Endothelial cell of umbilical vein (primary cell): Measurements from ENCODE around the gene SAA2. TPM values are rescaled to one million over a fixed set of nuclear protein-coding genes. Genes with fewer than 3 reads are reported as not detected.

Experiments used
- BruUV-seq: library from RNA; stranded (reverse); fragments of 400-500 nt; replicated peaks from 2 replicates; lab custom pipeline; 2021; lab: Mats Ljungman, UMichigan
- CTCF ChIA-PET: fragments of 300-600, 350-600 bp; sonication (Branson Sonifier 250); formaldehyde crosslinking; loops from one replicate; lab custom pipeline; 2021; ENCODE audit warnings: antibody characterized with exemption, inconsistent platforms; lab: Charles Lee
- POLR2A ChIA-PET: fragments of 300-600, 350-600 bp; sonication (Branson Sonifier 250); formaldehyde crosslinking; loops from one replicate; lab custom pipeline; 2021; ENCODE audit warnings: antibody characterized with exemption, inconsistent platforms; lab: Charles Lee
- DNase-seq: peaks from one replicate; pipeline ENCODE4 v3.0.0-alpha.2; 2011; ENCODE audit warnings: low read depth, low spot score
- FAIRE-seq: peaks from 2 replicates; lab custom pipeline; 2011; peaks lifted over from hg19 to GRCh38; lab: Jason Lieb, UNC
- H2AFZ ChIP-seq: 2 replicates; pipeline ENCODE4 v1.6.0; 2012; ENCODE audit warnings: low read depth, low read length, control low read depth, inconsistent platforms
- H3K27ac ChIP-seq: 2 replicates; pipeline ENCODE4 v1.5.1; 2011; ENCODE audit warnings: low read depth, mild to moderate bottlenecking, control low read depth, low read length, moderate library complexity; ENCODE audit not compliant: insufficient read depth
- H3K27me3 ChIP-seq, 2 experiments: 2 replicates each; pipeline versions ENCODE4 v1.6.0 to v1.6.1; 2011; ENCODE audit warnings: low read length in 2 of 2, mixed read lengths in 1 of 2; ENCODE audit not compliant: control insufficient read depth in 2 of 2, insufficient read depth in 2 of 2
- H3K36me3 ChIP-seq, 2 experiments: 2 replicates in 1 of 2; 3 replicates in 1 of 2; pipeline ENCODE4 v1.5.1; 2011; ENCODE audit warnings: low read length in 2 of 2, mild to moderate bottlenecking in 1 of 2, moderate library complexity in 1 of 2; ENCODE audit not compliant: control insufficient read depth in 2 of 2, insufficient read depth in 2 of 2; ENCODE audit errors: extremely low read depth in 1 of 2
- H3K4me1 ChIP-seq: 3 replicates; pipeline ENCODE4 v1.5.1; 2011; ENCODE audit warnings: mild to moderate bottlenecking, low read length; ENCODE audit not compliant: control insufficient read depth, insufficient read depth; ENCODE audit errors: extremely low read depth
- H3K4me2 ChIP-seq: 2 replicates; pipeline ENCODE4 v1.6.1; 2011; ENCODE audit warnings: low read length, control low read depth, mixed read lengths; ENCODE audit not compliant: insufficient read depth
- H3K4me3 ChIP-seq, 3 experiments: fragments of 200-600 bp in 1 of 3; sonication (generic), shearing (Covaris generic) in 1 of 3; replicated peaks in 1 of 3; 2 replicates each; pipeline ENCODE4 v1.5.1; 2011 to 2016; ENCODE audit warnings: control low read depth in 3 of 3, low read length in 3 of 3, mild to moderate bottlenecking in 2 of 3, inconsistent platforms in 1 of 3, low read depth in 1 of 3, moderate library complexity in 1 of 3; ENCODE audit not compliant: insufficient read depth in 1 of 3
- H3K79me2 ChIP-seq: 2 replicates; pipeline ENCODE4 v1.6.0; 2012; ENCODE audit warnings: low read length, inconsistent platforms; ENCODE audit not compliant: control insufficient read depth, insufficient read depth
- H3K9ac ChIP-seq: replicated peaks from 2 replicates; pipeline ENCODE3; 2011; ENCODE audit warnings: low read length, control low read depth; ENCODE audit not compliant: insufficient read depth; ENCODE audit errors: extremely low read depth
- H3K9me1 ChIP-seq: replicated peaks from 3 replicates; pipeline ENCODE4 v1.6.0; 2011; ENCODE audit warnings: mild to moderate bottlenecking, low read length; ENCODE audit not compliant: control insufficient read depth, insufficient read depth; ENCODE audit errors: extremely low read depth
- H3K9me3 ChIP-seq: replicated peaks from 2 replicates; pipeline ENCODE4 v1.5.1; 2012; ENCODE audit warnings: low read length, inconsistent platforms; ENCODE audit not compliant: control insufficient read depth, insufficient read depth
- H4K20me1 ChIP-seq: replicated peaks from 2 replicates; pipeline ENCODE3; 2011; ENCODE audit warnings: mild to moderate bottlenecking, low read length; ENCODE audit not compliant: control insufficient read depth, insufficient read depth; ENCODE audit errors: extremely low read depth
- CTCF ChIP-seq, 2 donors: IDR thresholded peaks; 1 replicate in 1 of 2; 2 replicates in 1 of 2; pipeline ENCODE4 v1.5.1; 2011; ENCODE audit warnings: low read length in 2 of 2, mild to moderate bottlenecking in 2 of 2, moderate library complexity in 2 of 2, control low read depth in 1 of 2, inconsistent platforms in 1 of 2, low read depth in 1 of 2; ENCODE audit not compliant: insufficient read depth in 1 of 2; ENCODE audit errors: extremely low read depth in 1 of 2
- EZH2 ChIP-seq: IDR thresholded peaks from 2 replicates; pipeline ENCODE4 v1.6.1; 2012; ENCODE audit warnings: borderline replicate concordance, low read depth, mild to moderate bottlenecking, moderate library complexity, low read length, inconsistent platforms; ENCODE audit not compliant: severe bottlenecking
- FOS ChIP-seq: IDR thresholded peaks from 2 replicates; pipeline ENCODE4 v1.6.1; 2011; ENCODE audit warnings: mild to moderate bottlenecking, low read length, moderate library complexity, borderline replicate concordance; ENCODE audit not compliant: insufficient read depth
- GATA2 ChIP-seq: IDR thresholded peaks from 2 replicates; pipeline ENCODE4 v1.7.0; 2011; ENCODE audit warnings: low read depth, mild to moderate bottlenecking, moderate library complexity, mixed read lengths, low read length; ENCODE audit not compliant: insufficient read length, insufficient read depth
- JUN ChIP-seq: IDR thresholded peaks from 2 replicates; pipeline ENCODE4 v1.6.1; 2011; ENCODE audit warnings: borderline replicate concordance, low read depth; ENCODE audit not compliant: insufficient read length, insufficient read depth
- MYC ChIP-seq: IDR thresholded peaks from one replicate; pipeline ENCODE4 v1.6.1; 2011; ENCODE audit warnings: mild to moderate bottlenecking, low read depth, low read length
- POLR2AphosphoS5 ChIP-seq: IDR thresholded peaks from 2 replicates; pipeline ENCODE4 v1.6.1; 2012; ENCODE audit warnings: low read depth, mild to moderate bottlenecking, control low read depth, low read length, moderate library complexity; ENCODE audit not compliant: insufficient read depth
- dilution Hi-C: fragments of 300-500 bp; cut with MboI; formaldehyde crosslinking; loops from one replicate; pipeline ENCODE4 v1.15.0; 2019; ENCODE audit warnings: low sequenced_read_pairs; ENCODE audit not compliant: extremely low pct_ligation_motif_present
- intact Hi-C: fragments of 100-400 bp; cut with micrococcal nuclease; formaldehyde crosslinking; loops from one replicate; pipeline ENCODE4 v1.10.0; 2022
- polyA plus RNA-seq, 4 experiments: library from polyadenylated mRNA; depleted of rRNA in 3 of 4; stranded (reverse) in 3 of 4; unstranded in 1 of 4; fragments of >200 nt; gene quantifications; 2 replicates each; pipeline versions ENCODE4 v1.2.1 to v1.2.3, GENCODE V29; 2011 to 2012; ENCODE audit warnings: missing spikeins in 1 of 4
- total RNA-seq: library from RNA; stranded (reverse); gene quantifications from 2 replicates; pipeline ENCODE4 v1.2.3, GENCODE V29; 2021

The SAA2 gene
- total and polyA plus RNA-seq, 2 donors (not counting 3 experiments of a cell fraction or from before 2014, with no cell fraction given), result not detected

GRCh38 chr11:18285841-18286240, 37.4 kb upstream of the SAA2 start:
- no peaks in the 10 kb centered on the region for H3K9me1 ChIP-seq
- POLR2A ChIA-PET, result no interaction called here
- dilution Hi-C loops (no loop called here), intact Hi-C loops (no loop called here)
- H3K27ac ChIP-seq, result no peak overlapping the region
- CTCF ChIA-PET, result interaction anchor here (1.3 kb wide), 1 partner anchor 10 kb away, joined by 4 read pairs; no protein-coding TSS in a partner anchor
- FAIRE-seq (no peak), DNase-seq (no peak)
- H3K36me3 ChIP-seq, result peaks cover 2 to 17% of the 10 kb centered on the region in 2 experiments
- TF ChIP-seq POLR2AphosphoS5 (no peak), GATA2 (no peak), CTCF (IDR thresholded peaks at IDR 0.05; ENCODE audit: extremely low read depth in 1 of 2, insufficient read depth in 1 of 2, low read depth in 1 of 2, low read length in 2 of 2) (no peak)
- no peak overlapping the region for H3K4me2 ChIP-seq
- H3K9me3 ChIP-seq, result no peaks in the 10 kb centered on the region
- no peak overlapping the region for H3K4me3 ChIP-seq
- no peaks in the 10 kb centered on the region for H3K4me1 ChIP-seq
- no peaks in the 10 kb centered on the region for H3K79me2 ChIP-seq
- no peak overlapping the region for H3K9ac ChIP-seq
- BruUV-seq, result no TSS peak
- no peaks in the 10 kb centered on the region for H3K27me3 ChIP-seq
- H2AFZ ChIP-seq, result no peak overlapping the region
- no peaks in the 10 kb centered on the region for H4K20me1 ChIP-seq

GRCh38 chr11:18282626-18283025, 34.2 kb upstream of the SAA2 start:
- Histone ChIP-seq H3K9me3 (no peaks in the 10 kb centered on the region), H3K4me1 (no peaks in the 10 kb centered on the region), H3K79me2 (no peaks in the 10 kb centered on the region), H3K9me1 (no peaks in the 10 kb centered on the region), H3K27me3 (no peaks in the 10 kb centered on the region), H3K36me3 (peaks cover 2 to 15% of the 10 kb centered on the region in 2 experiments), H3K4me2 (no peak overlapping the region), H4K20me1 (no peaks in the 10 kb centered on the region), H3K4me3 (no peak overlapping the region), H3K27ac (no peak overlapping the region), H2AFZ (no peak overlapping the region), H3K9ac (no peak overlapping the region)
- FAIRE-seq, result no peak
- dilution Hi-C loops, result no loop called here
- no peak for TF ChIP-seq EZH2
- no peak for TF ChIP-seq FOS
- TF ChIP-seq CTCF (IDR thresholded peaks at IDR 0.05; ENCODE audit: extremely low read depth in 1 of 2, insufficient read depth in 1 of 2, low read depth in 1 of 2, low read length in 2 of 2), result no peak
- TF ChIP-seq GATA2, result no peak
- no peak for TF ChIP-seq POLR2AphosphoS5
- no peak for TF ChIP-seq JUN
- no peak for TF ChIP-seq MYC
- CTCF ChIA-PET, result interaction anchor here (1.1 kb wide), 1 partner anchor 39 kb away, joined by 4 read pairs; no protein-coding TSS in a partner anchor
- intact Hi-C loops, result no loop called here
- no peak for DNase-seq
- POLR2A ChIA-PET, result no interaction called here
- BruUV-seq, result no TSS peak
